Stimulated activated effector memory CD8-positive, alpha-beta T cell treated with anti-CD3 and anti-CD28 coated beads, Interleukin-12 subunit alpha, Interleukin-12 subunit beta, amount 100 ng/mL, for 72 hours (primary cell): ENCODE results near the gene DGKQ.
"Not testable (repeated sequence)": the region's sequence is repeated elsewhere in the genome, so short reads cannot be mapped to it uniquely, and the experiment has no call there.

ENCODE experiments used
- ATAC-seq: fragments of 150-1000 bp; cut with Tn5 transposase; 2 replicates; pipeline ENCODE4 v1.10.0; 2021
- DNase-seq, 2 donors: peaks; one replicate each; pipeline ENCODE4 v3.0.0; 2021 to 2022; ENCODE audit warnings: low spot score in 2 of 2
- H3K27ac Mint-ChIP-seq: one replicate; pipeline ENCODE4 v1.8.0; 2022; ENCODE audit warnings: mild to moderate bottlenecking, mixed read lengths
- H3K36me3 Mint-ChIP-seq: one replicate; pipeline ENCODE4 v1.8.0; 2022; ENCODE audit warnings: mild to moderate bottlenecking, mixed read lengths
- H3K4me1 Mint-ChIP-seq: one replicate; pipeline ENCODE4 v1.8.0; 2022; ENCODE audit warnings: mixed read lengths
- H3K4me3 Mint-ChIP-seq: one replicate; pipeline ENCODE4 v1.8.0; 2022; ENCODE audit warnings: mild to moderate bottlenecking, mixed read lengths
- H3K9me3 Mint-ChIP-seq: one replicate; pipeline ENCODE4 v1.8.0; 2022; ENCODE audit warnings: mixed read lengths

Gene DGKQ

DNA sequence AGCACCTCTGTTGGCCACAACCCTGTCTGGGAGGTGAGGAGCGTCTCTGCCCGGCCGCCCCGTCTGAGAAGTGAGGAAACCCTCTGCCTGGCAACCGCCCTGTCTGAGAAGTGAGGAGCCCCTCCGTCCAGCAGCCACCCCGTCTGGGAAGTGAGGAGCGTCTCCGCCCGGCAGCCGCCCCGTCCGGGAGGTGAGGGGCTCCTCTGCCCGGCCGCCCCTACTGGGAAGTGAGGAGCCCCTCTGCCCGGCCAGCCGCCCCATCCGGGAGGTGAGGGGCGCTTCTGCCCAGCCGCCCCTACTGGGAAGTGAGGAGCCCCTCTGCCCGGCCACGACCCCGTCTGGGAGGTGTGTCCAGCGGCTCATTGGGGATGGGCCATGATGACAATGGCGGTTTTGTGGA, 2.6 kb upstream of the DGKQ start:
- not testable (repeated sequence) for H3K4me3 Mint-ChIP-seq, ATAC-seq, H3K9me3 Mint-ChIP-seq

GRCh38 chr4:974668-975067, 1.3 kb upstream of the DGKQ start:
- Mint-ChIP-seq H3K4me1 (peaks cover 20% of the 10 kb centered on the region), H3K9me3 (no peaks in the 10 kb centered on the region), H3K27ac (no peak overlapping the region), H3K4me3 (no peak overlapping the region), H3K36me3 (no peaks in the 10 kb centered on the region)
- DNase-seq (no peak), ATAC-seq (no peak)

More for the DNA sequence above, 2.6 kb upstream of the DGKQ start:
- H3K36me3 Mint-ChIP-seq, DNase-seq, H3K4me1 Mint-ChIP-seq, H3K27ac Mint-ChIP-seq: not testable (repeated sequence)

- ATAC-seq (peak; percentile 59), DNase-seq (peak; percentile 36 to 77)
- no peaks in the 10 kb centered on the region for H3K36me3 Mint-ChIP-seq
- peak overlapping the region; percentile 52 for H3K4me3 Mint-ChIP-seq
- H3K4me1 Mint-ChIP-seq = peaks cover 20% of the 10 kb centered on the region
- no peaks in the 10 kb centered on the region for H3K9me3 Mint-ChIP-seq
- no peak overlapping the region for H3K27ac Mint-ChIP-seq
Observed at GRCh38 chr4:972651-973424, 531 bp downstream of the DGKQ start.

- Mint-ChIP-seq H3K36me3 (no peaks in the 10 kb centered on the region), H3K27ac (no peak overlapping the region), H3K4me1 (peaks cover 20% of the 10 kb centered on the region), H3K9me3 (no peaks in the 10 kb centered on the region), H3K4me3 (peak overlapping the region; percentile 52)
- DNase-seq (no peak), ATAC-seq (no peak)
Observed at GRCh38 chr4:971666-972500, 1.5 kb downstream of the DGKQ start.

- no peak overlapping the region for H3K27ac Mint-ChIP-seq
- no peaks in the 10 kb centered on the region for H3K9me3 Mint-ChIP-seq
- no peak for ATAC-seq
- peak overlapping the region; percentile 52 for H3K4me3 Mint-ChIP-seq
- H3K4me1 Mint-ChIP-seq = peaks cover 20% of the 10 kb centered on the region
- no peak for DNase-seq
- H3K36me3 Mint-ChIP-seq = no peaks in the 10 kb centered on the region
Observed at GRCh38 chr4:970854-971520, 2.4 kb downstream of the DGKQ start.

- Mint-ChIP-seq H3K4me1 (peaks cover 20% of the 10 kb centered on the region), H3K27ac (no peak overlapping the region), H3K36me3 (no peaks in the 10 kb centered on the region), H3K4me3 (peak overlapping the region; percentile 52), H3K9me3 (no peaks in the 10 kb centered on the region)
- no peak for DNase-seq
- peak; percentile 60 for ATAC-seq
Observed at GRCh38 chr4:970046-970745, 3.2 kb downstream of the DGKQ start.

GRCh38 chr4:968621-969394, 4.6 kb downstream of the DGKQ start:
- no peaks in the 10 kb centered on the region for H3K9me3 Mint-ChIP-seq
- no peaks in the 10 kb centered on the region for H3K36me3 Mint-ChIP-seq

GRCh38 chr4:968221-968620, 5.1 kb downstream of the DGKQ start:
- DNase-seq (no peak), ATAC-seq (no peak)
- H3K27ac Mint-ChIP-seq = no peak overlapping the region
- no peaks in the 10 kb centered on the region for H3K9me3 Mint-ChIP-seq
- no peak overlapping the region for H3K4me3 Mint-ChIP-seq
- H3K4me1 Mint-ChIP-seq = peaks cover 20% of the 10 kb centered on the region
- H3K36me3 Mint-ChIP-seq = no peaks in the 10 kb centered on the region

More at GRCh38 chr4:968621-969394, 4.6 kb downstream of the DGKQ start:
- H3K27ac Mint-ChIP-seq = no peak overlapping the region
- H3K4me3 Mint-ChIP-seq = no peak overlapping the region
- ATAC-seq = no peak
- no peak for DNase-seq
- peaks cover 20% of the 10 kb centered on the region for H3K4me1 Mint-ChIP-seq

- H3K4me3 Mint-ChIP-seq = no peak overlapping the region
- peaks cover 2% of the 10 kb centered on the region for H3K36me3 Mint-ChIP-seq
- H3K9me3 Mint-ChIP-seq = no peaks in the 10 kb centered on the region
- peaks cover 20% of the 10 kb centered on the region for H3K4me1 Mint-ChIP-seq
- no peak for ATAC-seq
- no peak overlapping the region for H3K27ac Mint-ChIP-seq
- no peak for DNase-seq
Observed at GRCh38 chr4:967113-968104, 6.0 kb downstream of the DGKQ start.

DNA sequence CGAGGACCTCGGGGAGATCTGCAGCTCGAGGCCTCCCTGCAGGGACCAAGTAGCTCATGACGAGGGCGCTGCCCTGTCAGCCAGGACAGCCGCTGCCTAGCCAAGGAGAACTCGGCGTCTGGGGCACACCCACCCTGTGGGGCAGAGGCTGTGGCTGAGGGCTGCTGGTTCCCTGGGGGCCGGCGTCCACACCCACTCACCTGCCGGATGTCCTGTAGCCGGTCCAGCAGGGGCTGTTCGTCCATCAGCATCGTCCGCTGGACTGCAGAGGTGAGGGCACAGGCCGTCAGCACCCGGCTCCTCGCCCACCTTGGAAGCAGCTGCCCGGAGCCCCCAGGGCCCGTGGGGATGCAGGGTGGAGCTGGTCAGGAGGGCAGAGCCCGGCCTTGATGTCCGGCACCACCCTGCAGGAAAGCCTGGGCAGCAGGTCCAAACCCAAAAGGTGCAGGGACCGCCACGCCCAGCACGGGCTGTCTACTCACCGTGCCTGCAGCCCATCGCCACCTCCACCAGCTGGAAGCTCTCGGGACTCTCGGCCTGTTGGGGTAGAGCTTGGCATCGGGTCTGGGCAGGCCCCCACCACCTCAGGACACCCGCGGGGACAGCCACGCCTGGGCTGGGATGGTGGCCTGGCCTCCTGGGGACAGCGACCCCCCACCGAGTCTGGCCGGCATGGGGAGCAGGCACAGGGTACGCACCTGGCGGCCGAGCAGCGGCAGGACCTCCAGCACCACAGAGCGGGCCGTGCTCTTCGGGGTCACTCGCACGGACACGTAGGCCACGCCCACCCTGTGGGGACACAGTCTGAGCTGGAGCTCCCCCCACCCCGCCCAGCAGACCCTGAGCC, 6.9 kb downstream of the DGKQ start:
- no peak for DNase-seq
- ATAC-seq = no peak

DNA sequence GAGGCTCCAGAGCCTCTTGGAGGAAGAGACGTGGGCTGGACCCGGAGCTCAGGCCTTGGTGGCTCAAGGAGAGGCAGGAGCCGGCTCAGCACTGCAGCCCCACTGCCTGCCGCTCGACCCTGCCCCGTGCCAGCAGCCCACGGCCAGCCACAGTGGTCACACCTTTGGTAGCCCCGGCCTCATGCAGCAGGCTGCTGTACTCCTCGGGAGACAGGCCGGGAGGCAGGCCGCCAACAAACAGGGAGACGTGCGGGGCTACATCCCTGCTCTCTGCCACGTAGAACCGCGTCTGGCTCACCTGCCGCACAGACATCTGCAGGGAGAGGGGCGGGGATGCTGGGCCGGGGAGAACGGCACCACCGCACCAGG, 7.6 kb downstream of the DGKQ start:
- peaks cover 7% of the 10 kb centered on the region for H3K36me3 Mint-ChIP-seq
- peaks cover 11% of the 10 kb centered on the region for H3K4me1 Mint-ChIP-seq
- no peak overlapping the region for H3K4me3 Mint-ChIP-seq
- DNase-seq (no peak), ATAC-seq (no peak)
- no peaks in the 10 kb centered on the region for H3K9me3 Mint-ChIP-seq
- no peak overlapping the region for H3K27ac Mint-ChIP-seq

More for the DNA sequence above, 6.9 kb downstream of the DGKQ start:
- H3K4me3 Mint-ChIP-seq = no peak overlapping the region
- no peaks in the 10 kb centered on the region for H3K9me3 Mint-ChIP-seq
- H3K27ac Mint-ChIP-seq = no peak overlapping the region
- peaks cover 18% of the 10 kb centered on the region for H3K4me1 Mint-ChIP-seq
- H3K36me3 Mint-ChIP-seq = peaks cover 7% of the 10 kb centered on the region

- H3K36me3 Mint-ChIP-seq = peaks cover 7% of the 10 kb centered on the region
- H3K4me3 Mint-ChIP-seq = no peak overlapping the region
- H3K9me3 Mint-ChIP-seq = no peaks in the 10 kb centered on the region
- DNase-seq (no peak), ATAC-seq (no peak)
- no peak overlapping the region for H3K27ac Mint-ChIP-seq
- H3K4me1 Mint-ChIP-seq = peaks cover 6% of the 10 kb centered on the region
Observed at GRCh38 chr4:965048-965765, 8.2 kb downstream of the DGKQ start.
